DND-41 (cell line): ENCODE data around the gene NEGR1.

Experiments used
- CTCF ChIP-seq: IDR thresholded peaks from 2 replicates; pipeline ENCODE4 v1.5.1; 2012; ENCODE audit warnings: borderline replicate concordance, low read length, moderate library complexity, mild to moderate bottlenecking; ENCODE audit not compliant: poor library complexity, severe bottlenecking; ENCODE audit errors: extremely low read depth
- EZH2 ChIP-seq: IDR thresholded peaks from 3 replicates; pipeline ENCODE4 v1.6.1; 2012; ENCODE audit warnings: borderline replicate concordance, low read depth, mild to moderate bottlenecking, moderate library complexity, low read length, inconsistent platforms; ENCODE audit not compliant: severe bottlenecking

- TF ChIP-seq CTCF (no peak), EZH2 (no peak)
These were observed 47.3 kb downstream of the NEGR1 start for GRCh38 chr1:72235062-72235461.
